HEK293 (cell line): ENCODE data around the gene SUPT5H.

Experiments used
- EGR2 ChIP-seq: fragments of 450-650 bp; formaldehyde crosslinking; IDR thresholded peaks from 2 replicates; pipeline ENCODE4 v1.5.1; 2016; ENCODE audit warnings: low read depth, missing biosample characterization, missing genetic modification characterization
- MEIS1 ChIP-seq: sonication (generic); formaldehyde crosslinking; IDR thresholded peaks from 2 replicates; pipeline ENCODE4 v1.8.1; 2022; ENCODE audit warnings: missing genetic modification reagents, mild to moderate bottlenecking, borderline replicate concordance
- MZF1 ChIP-seq: fragments of 450-650 bp; formaldehyde crosslinking; IDR thresholded peaks from 2 replicates; pipeline ENCODE4 v1.5.1; 2017; ENCODE audit warnings: missing biosample characterization, missing genetic modification characterization, borderline replicate concordance
- RBAK ChIP-seq: fragments of 450-650 bp; formaldehyde crosslinking; IDR thresholded peaks from 2 replicates; pipeline ENCODE4 v1.5.1; 2016; ENCODE audit warnings: missing biosample characterization, missing genetic modification characterization
- TRIM28 ChIP-seq: IDR thresholded peaks from 2 replicates; pipeline ENCODE4 v1.6.1; 2011; ENCODE audit warnings: low read length, control low read depth, borderline replicate concordance
- ZBTB17 ChIP-seq: fragments of 450-650 bp; formaldehyde crosslinking; IDR thresholded peaks from 2 replicates; pipeline ENCODE4 v1.5.1; 2016; ENCODE audit warnings: missing biosample characterization, missing genetic modification characterization
- ZBTB8A ChIP-seq: fragments of 450-650 bp; formaldehyde crosslinking; IDR thresholded peaks from 2 replicates; pipeline ENCODE4 v1.5.1; 2016; ENCODE audit warnings: missing biosample characterization, missing genetic modification characterization
- ZNF221 ChIP-seq: fragments of 450-650 bp; formaldehyde crosslinking; IDR thresholded peaks from 2 replicates; pipeline ENCODE4 v1.5.1; 2017; ENCODE audit warnings: missing biosample characterization, missing genetic modification characterization, borderline replicate concordance
- ZNF24 ChIP-seq: fragments of 450-650 bp; formaldehyde crosslinking; IDR thresholded peaks from 2 replicates; pipeline ENCODE4 v1.5.1; 2016; ENCODE audit warnings: missing biosample characterization, missing genetic modification characterization
- ZNF335 ChIP-seq: fragments of 450-650 bp; formaldehyde crosslinking; conservative IDR thresholded peaks from 2 replicates; pipeline ENCODE4 v1.5.1; 2016; ENCODE audit warnings: missing biosample characterization, missing genetic modification characterization
- ZNF350 ChIP-seq: fragments of 450-650 bp; formaldehyde crosslinking; IDR thresholded peaks from 2 replicates; pipeline ENCODE4 v1.5.0; 2017; ENCODE audit warnings: missing biosample characterization, mild to moderate bottlenecking, missing genetic modification characterization
- ZNF366 ChIP-seq: fragments of 450-650 bp; formaldehyde crosslinking; conservative IDR thresholded peaks from 2 replicates; pipeline ENCODE4 v1.5.1; 2016; ENCODE audit warnings: missing biosample characterization, missing genetic modification characterization
- ZNF76 ChIP-seq: fragments of 450-650 bp; formaldehyde crosslinking; IDR thresholded peaks from 2 replicates; pipeline ENCODE4; 2016; ENCODE audit warnings: low read depth, missing biosample characterization, missing genetic modification characterization, borderline replicate concordance
- ZNF777 ChIP-seq: fragments of 450-650 bp; formaldehyde crosslinking; IDR thresholded peaks from 2 replicates; pipeline ENCODE4 v1.5.1; 2017; ENCODE audit warnings: missing biosample characterization, missing genetic modification characterization, borderline replicate concordance
- ZNF792 ChIP-seq: fragments of 450-650 bp; formaldehyde crosslinking; IDR thresholded peaks from 2 replicates; pipeline ENCODE4 v1.5.1; 2016; ENCODE audit warnings: missing biosample characterization, missing genetic modification characterization
- TF ChIP-seq, protein P1 (sequence below): fragments of 450-650 bp; formaldehyde crosslinking; IDR thresholded peaks from 2 replicates; pipeline ENCODE4 v1.5.1; 2017; ENCODE audit warnings: missing biosample characterization, mild to moderate bottlenecking, missing genetic modification characterization, moderate library complexity
- TF ChIP-seq, protein P2 (sequence below): sonication (generic); formaldehyde crosslinking; IDR thresholded peaks from 2 replicates; pipeline ENCODE4 v1.8.1; 2022; ENCODE audit warnings: mild to moderate bottlenecking, moderate library complexity, missing genetic modification reagents
- TF ChIP-seq, protein P3 (sequence below): fragments of 450-650 bp; formaldehyde crosslinking; IDR thresholded peaks from 2 replicates; pipeline ENCODE4 v1.5.1; 2016; ENCODE audit warnings: missing biosample characterization, missing genetic modification characterization
- TF ChIP-seq, protein P4 (sequence below): fragments of 450-650 bp; formaldehyde crosslinking; IDR thresholded peaks from 2 replicates; pipeline ENCODE4 v1.5.1; 2016; ENCODE audit warnings: missing biosample characterization, missing genetic modification characterization
- TF ChIP-seq, protein P5 (sequence below): fragments of 450-650 bp; IDR thresholded peaks from 2 replicates; pipeline ENCODE4 v1.5.1; 2018; ENCODE audit warnings: missing biosample characterization, missing genetic modification characterization
- TF ChIP-seq, protein P6 (sequence below): fragments of 450-650 bp; formaldehyde crosslinking; IDR thresholded peaks from 2 replicates; pipeline ENCODE4 v1.5.1; 2016; ENCODE audit warnings: missing biosample characterization, missing genetic modification characterization
- TF ChIP-seq, protein P7 (sequence below): fragments of 450-650 bp; formaldehyde crosslinking; IDR thresholded peaks from 2 replicates; pipeline ENCODE4 v1.5.1; 2016; ENCODE audit warnings: missing biosample characterization, missing genetic modification characterization, borderline replicate concordance

SUPT5H gene

DNA sequence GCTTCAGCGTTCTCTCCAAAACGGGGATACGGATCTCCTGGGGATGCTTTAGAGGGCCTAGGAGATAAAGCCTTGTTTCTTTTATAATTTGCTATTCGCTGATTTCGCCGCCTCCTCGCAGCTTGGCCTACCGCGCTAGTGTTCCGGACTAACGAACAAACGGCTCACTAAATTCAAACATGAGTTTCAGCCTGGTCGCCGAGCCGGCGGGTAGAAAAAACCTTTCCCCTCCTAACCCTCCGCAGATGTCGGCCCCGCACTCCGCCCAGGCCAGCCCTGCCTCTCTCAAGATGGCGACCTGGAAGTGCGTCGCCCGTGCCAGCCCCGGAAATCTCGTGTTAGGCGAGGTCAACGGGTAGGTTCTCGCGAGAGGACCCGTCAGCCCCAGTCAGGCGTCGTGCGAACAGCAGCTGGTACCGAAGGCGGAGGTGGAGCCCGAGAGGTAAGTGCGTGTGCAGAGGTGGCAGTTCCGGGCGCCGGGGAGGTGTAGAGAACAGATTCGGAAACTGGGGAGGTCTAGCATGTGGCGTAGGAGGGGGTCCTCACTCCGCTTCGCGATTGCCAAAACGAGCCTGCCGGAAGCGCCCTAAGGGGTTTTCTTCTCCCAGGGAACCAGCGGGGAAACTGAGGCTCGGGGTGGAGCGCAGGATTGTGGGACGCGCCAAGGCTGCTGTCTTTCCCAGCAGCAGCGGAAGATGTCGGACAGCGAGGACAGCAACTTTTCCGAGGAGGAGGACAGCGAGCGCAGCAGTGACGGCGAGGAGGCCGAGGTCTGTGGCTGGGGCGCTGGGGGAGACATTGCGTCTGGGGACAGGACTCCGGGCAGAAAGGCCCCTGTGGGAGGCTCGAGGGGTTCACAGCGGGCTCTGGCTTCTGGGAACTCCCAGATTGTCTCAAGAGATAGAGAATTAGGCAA lies at the start of gene SUPT5H (continued):
- TF ChIP-seq RBAK (tag by site-specific recombination) (no peak), ZNF221 (tag by site-specific recombination) (no peak), ZBTB8A (tag by site-specific recombination) (peak; percentile 93), ZNF76 (tag by site-specific recombination) (peak; percentile 96), TRIM28 (0 out of 2 replicates have a peak, but pooled peaks have one; percentile 37), ZBTB17 (tag by site-specific recombination) (peak; percentile 97), MEIS1 (CRISPR knock-in tag) (no peak), ZNF335 (tag by site-specific recombination) (peak; percentile 100), ZNF24 (peak; percentile 72), MZF1 (tag by site-specific recombination) (peak; percentile 74; the same call in 1 of the 2 replicates), ZNF777 (0 out of 2 replicates have a peak, but pooled peaks have one; percentile 40), ZNF792 (tag by site-specific recombination) (peak; percentile 88; the same call in 1 of the 2 replicates), ZNF350 (tag by site-specific recombination) (no peak), EGR2 (tag by site-specific recombination) (peak; percentile 95), ZNF366 (tag by site-specific recombination) (peak; percentile 72)
- TF ChIP-seq, protein P1, sequence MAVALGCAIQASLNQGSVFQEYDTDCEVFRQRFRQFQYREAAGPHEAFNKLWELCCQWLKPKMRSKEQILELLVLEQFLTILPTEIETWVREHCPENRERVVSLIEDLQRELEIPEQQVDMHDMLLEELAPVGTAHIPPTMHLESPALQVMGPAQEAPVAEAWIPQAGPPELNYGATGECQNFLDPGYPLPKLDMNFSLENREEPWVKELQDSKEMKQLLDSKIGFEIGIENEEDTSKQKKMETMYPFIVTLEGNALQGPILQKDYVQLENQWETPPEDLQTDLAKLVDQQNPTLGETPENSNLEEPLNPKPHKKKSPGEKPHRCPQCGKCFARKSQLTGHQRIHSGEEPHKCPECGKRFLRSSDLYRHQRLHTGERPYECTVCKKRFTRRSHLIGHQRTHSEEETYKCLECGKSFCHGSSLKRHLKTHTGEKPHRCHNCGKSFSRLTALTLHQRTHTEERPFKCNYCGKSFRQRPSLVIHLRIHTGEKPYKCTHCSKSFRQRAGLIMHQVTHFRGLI (tag by site-specific recombination), result peak; percentile 54; the same call in 1 of the 2 replicates
- TF ChIP-seq, protein P2, sequence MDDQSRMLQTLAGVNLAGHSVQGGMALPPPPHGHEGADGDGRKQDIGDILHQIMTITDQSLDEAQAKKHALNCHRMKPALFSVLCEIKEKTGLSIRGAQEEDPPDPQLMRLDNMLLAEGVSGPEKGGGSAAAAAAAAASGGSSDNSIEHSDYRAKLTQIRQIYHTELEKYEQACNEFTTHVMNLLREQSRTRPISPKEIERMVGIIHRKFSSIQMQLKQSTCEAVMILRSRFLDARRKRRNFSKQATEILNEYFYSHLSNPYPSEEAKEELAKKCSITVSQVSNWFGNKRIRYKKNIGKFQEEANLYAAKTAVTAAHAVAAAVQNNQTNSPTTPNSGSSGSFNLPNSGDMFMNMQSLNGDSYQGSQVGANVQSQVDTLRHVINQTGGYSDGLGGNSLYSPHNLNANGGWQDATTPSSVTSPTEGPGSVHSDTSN (CRISPR knock-in tag), result peak; percentile 64
- TF ChIP-seq, protein P3, sequence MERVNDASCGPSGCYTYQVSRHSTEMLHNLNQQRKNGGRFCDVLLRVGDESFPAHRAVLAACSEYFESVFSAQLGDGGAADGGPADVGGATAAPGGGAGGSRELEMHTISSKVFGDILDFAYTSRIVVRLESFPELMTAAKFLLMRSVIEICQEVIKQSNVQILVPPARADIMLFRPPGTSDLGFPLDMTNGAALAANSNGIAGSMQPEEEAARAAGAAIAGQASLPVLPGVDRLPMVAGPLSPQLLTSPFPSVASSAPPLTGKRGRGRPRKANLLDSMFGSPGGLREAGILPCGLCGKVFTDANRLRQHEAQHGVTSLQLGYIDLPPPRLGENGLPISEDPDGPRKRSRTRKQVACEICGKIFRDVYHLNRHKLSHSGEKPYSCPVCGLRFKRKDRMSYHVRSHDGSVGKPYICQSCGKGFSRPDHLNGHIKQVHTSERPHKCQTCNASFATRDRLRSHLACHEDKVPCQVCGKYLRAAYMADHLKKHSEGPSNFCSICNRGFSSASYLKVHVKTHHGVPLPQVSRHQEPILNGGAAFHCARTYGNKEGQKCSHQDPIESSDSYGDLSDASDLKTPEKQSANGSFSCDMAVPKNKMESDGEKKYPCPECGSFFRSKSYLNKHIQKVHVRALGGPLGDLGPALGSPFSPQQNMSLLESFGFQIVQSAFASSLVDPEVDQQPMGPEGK (tag by site-specific recombination), result peak; percentile 62
- TF ChIP-seq, protein P4, sequence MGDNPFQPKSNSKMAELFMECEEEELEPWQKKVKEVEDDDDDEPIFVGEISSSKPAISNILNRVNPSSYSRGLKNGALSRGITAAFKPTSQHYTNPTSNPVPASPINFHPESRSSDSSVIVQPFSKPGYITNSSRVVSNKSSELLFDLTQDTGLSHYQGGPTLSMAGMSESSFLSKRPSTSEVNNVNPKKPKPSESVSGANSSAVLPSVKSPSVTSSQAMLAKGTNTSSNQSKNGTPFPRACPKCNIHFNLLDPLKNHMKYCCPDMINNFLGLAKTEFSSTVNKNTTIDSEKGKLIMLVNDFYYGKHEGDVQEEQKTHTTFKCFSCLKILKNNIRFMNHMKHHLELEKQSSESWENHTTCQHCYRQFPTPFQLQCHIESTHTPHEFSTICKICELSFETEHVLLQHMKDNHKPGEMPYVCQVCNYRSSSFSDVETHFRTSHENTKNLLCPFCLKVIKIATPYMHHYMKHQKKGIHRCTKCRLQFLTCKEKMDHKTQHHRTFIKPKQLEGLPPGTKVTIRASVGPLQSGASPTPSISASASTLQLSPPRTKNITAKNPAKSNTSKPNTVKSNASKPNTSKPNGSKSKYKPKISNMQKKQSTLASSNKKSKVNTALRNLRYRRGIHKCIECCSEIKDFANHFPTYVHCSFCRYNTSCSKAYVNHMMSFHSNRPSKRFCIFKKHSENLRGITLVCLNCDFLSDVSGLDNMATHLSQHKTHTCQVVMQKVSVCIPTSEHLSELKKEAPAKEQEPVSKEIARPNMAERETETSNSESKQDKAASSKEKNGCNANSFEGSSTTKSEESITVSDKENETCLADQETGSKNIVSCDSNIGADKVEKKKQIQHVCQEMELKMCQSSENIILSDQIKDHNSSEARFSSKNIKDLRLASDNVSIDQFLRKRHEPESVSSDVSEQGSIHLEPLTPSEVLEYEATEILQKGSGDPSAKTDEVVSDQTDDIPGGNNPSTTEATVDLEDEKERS (tag by site-specific recombination), result 0 out of 2 replicates have a peak, but pooled peaks have one; percentile 8
- TF ChIP-seq, protein P5, sequence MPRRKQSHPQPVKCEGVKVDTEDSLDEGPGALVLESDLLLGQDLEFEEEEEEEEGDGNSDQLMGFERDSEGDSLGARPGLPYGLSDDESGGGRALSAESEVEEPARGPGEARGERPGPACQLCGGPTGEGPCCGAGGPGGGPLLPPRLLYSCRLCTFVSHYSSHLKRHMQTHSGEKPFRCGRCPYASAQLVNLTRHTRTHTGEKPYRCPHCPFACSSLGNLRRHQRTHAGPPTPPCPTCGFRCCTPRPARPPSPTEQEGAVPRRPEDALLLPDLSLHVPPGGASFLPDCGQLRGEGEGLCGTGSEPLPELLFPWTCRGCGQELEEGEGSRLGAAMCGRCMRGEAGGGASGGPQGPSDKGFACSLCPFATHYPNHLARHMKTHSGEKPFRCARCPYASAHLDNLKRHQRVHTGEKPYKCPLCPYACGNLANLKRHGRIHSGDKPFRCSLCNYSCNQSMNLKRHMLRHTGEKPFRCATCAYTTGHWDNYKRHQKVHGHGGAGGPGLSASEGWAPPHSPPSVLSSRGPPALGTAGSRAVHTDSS (tag by site-specific recombination), result no peak
- TF ChIP-seq, protein P6, sequence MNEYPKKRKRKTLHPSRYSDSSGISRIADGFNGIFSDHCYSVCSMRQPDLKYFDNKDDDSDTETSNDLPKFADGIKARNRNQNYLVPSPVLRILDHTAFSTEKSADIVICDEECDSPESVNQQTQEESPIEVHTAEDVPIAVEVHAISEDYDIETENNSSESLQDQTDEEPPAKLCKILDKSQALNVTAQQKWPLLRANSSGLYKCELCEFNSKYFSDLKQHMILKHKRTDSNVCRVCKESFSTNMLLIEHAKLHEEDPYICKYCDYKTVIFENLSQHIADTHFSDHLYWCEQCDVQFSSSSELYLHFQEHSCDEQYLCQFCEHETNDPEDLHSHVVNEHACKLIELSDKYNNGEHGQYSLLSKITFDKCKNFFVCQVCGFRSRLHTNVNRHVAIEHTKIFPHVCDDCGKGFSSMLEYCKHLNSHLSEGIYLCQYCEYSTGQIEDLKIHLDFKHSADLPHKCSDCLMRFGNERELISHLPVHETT (tag by site-specific recombination), result peak; percentile 85; the same call in 1 of the 2 replicates
- TF ChIP-seq, protein P7, sequence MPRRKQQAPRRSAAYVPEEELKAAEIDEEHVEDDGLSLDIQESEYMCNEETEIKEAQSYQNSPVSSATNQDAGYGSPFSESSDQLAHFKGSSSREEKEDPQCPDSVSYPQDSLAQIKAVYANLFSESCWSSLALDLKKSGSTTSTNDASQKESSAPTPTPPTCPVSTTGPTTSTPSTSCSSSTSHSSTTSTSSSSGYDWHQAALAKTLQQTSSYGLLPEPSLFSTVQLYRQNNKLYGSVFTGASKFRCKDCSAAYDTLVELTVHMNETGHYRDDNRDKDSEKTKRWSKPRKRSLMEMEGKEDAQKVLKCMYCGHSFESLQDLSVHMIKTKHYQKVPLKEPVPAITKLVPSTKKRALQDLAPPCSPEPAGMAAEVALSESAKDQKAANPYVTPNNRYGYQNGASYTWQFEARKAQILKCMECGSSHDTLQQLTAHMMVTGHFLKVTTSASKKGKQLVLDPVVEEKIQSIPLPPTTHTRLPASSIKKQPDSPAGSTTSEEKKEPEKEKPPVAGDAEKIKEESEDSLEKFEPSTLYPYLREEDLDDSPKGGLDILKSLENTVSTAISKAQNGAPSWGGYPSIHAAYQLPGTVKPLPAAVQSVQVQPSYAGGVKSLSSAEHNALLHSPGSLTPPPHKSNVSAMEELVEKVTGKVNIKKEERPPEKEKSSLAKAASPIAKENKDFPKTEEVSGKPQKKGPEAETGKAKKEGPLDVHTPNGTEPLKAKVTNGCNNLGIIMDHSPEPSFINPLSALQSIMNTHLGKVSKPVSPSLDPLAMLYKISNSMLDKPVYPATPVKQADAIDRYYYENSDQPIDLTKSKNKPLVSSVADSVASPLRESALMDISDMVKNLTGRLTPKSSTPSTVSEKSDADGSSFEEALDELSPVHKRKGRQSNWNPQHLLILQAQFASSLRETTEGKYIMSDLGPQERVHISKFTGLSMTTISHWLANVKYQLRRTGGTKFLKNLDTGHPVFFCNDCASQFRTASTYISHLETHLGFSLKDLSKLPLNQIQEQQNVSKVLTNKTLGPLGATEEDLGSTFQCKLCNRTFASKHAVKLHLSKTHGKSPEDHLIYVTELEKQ (tag by site-specific recombination), result no peak
